HEK293 (cell line): Measurements from ENCODE around the gene SFRP5.

ENCODE experiments used
- CTCF ChIA-PET: fragments of 350-600 bp; formaldehyde crosslinking; extraction: SDS; loops from one replicate; lab custom pipeline; 2021; ENCODE audit warnings: antibody characterized with exemption; lab: Yijun Ruan, JAX
- POLR2A ChIA-PET: fragments of 300-600 bp; formaldehyde crosslinking; extraction: SDS; loops from one replicate; lab custom pipeline; 2020; ENCODE audit warnings: antibody characterized with exemption, inconsistent platforms; lab: Yijun Ruan, JAX
- H3K27ac ChIP-seq: fragments of 200-500 bp; sonication (Bioruptor generic); 2 replicates; pipeline ENCODE4 v1.5.1; 2014; ENCODE audit warnings: low read depth, low read length, control low read depth, inconsistent platforms; ENCODE audit errors: extremely low read depth
- H3K36me3 ChIP-seq, 2 experiments: fragments of 200-500 bp in 1 of 2; sonication (Bioruptor generic) in 1 of 2; 1 replicate in 1 of 2; 2 replicates in 1 of 2; pipeline ENCODE4 v1.5.1; 2014 to 2017; ENCODE audit warnings: inconsistent platforms in 2 of 2, low read length in 2 of 2; ENCODE audit not compliant: control insufficient read depth in 2 of 2, insufficient read depth in 1 of 2
- H3K4me1 ChIP-seq: fragments of 200-500 bp; sonication (Bioruptor generic); 2 replicates; pipeline ENCODE4 v1.5.1; 2014; ENCODE audit warnings: mild to moderate bottlenecking, low read length, inconsistent platforms; ENCODE audit not compliant: control insufficient read depth, insufficient read depth
- H3K4me3 ChIP-seq: 2 replicates; pipeline ENCODE4 v1.5.1; 2011; ENCODE audit warnings: low read depth, mild to moderate bottlenecking, control low read depth, low read length, moderate library complexity
- H3K9me3 ChIP-seq: fragments of 200-500 bp; sonication (Bioruptor generic); 2 replicates; pipeline ENCODE4 v1.5.1; 2014; ENCODE audit warnings: low read depth, low read length, inconsistent platforms; ENCODE audit not compliant: control insufficient read depth, insufficient read depth
- AEBP2 ChIP-seq: fragments of 450-650 bp; formaldehyde crosslinking; IDR thresholded peaks from 2 replicates; pipeline ENCODE4 v1.5.1; 2016; ENCODE audit warnings: missing biosample characterization, missing genetic modification characterization, borderline replicate concordance
- FEZF1 ChIP-seq: fragments of 450-650 bp; formaldehyde crosslinking; IDR thresholded peaks from 2 replicates; pipeline ENCODE4 v1.5.1; 2016; ENCODE audit warnings: missing biosample characterization, missing genetic modification characterization
- HOXA7 ChIP-seq: sonication (generic); formaldehyde crosslinking; IDR thresholded peaks from 2 replicates; pipeline ENCODE4 v1.8.1; 2022; ENCODE audit warnings: missing genetic modification reagents, borderline replicate concordance
- KLF16 ChIP-seq: fragments of 450-650 bp; formaldehyde crosslinking; IDR thresholded peaks from 2 replicates; pipeline ENCODE4 v1.5.1; 2017; ENCODE audit warnings: missing biosample characterization, missing genetic modification characterization
- KLF9 ChIP-seq: fragments of 450-650 bp; formaldehyde crosslinking; IDR thresholded peaks from 2 replicates; pipeline ENCODE4 v1.5.1; 2016; ENCODE audit warnings: missing biosample characterization, missing genetic modification characterization, low read depth
- MEIS1 ChIP-seq: sonication (generic); formaldehyde crosslinking; IDR thresholded peaks from 2 replicates; pipeline ENCODE4 v1.8.1; 2022; ENCODE audit warnings: missing genetic modification reagents, mild to moderate bottlenecking, borderline replicate concordance
- MZF1 ChIP-seq: fragments of 450-650 bp; formaldehyde crosslinking; IDR thresholded peaks from 2 replicates; pipeline ENCODE4 v1.5.1; 2017; ENCODE audit warnings: missing biosample characterization, missing genetic modification characterization, borderline replicate concordance
- TRIM28 ChIP-seq: IDR thresholded peaks from 2 replicates; pipeline ENCODE4 v1.6.1; 2011; ENCODE audit warnings: low read length, control low read depth, borderline replicate concordance
- TSHZ1 ChIP-seq: fragments of 450-650 bp; formaldehyde crosslinking; IDR thresholded peaks from 2 replicates; pipeline ENCODE4 v1.5.1; 2016; ENCODE audit warnings: missing biosample characterization, missing genetic modification characterization, borderline replicate concordance
- YY1 ChIP-seq: fragments of 450-650 bp; formaldehyde crosslinking; IDR thresholded peaks from 2 replicates; pipeline ENCODE4 v1.5.1; 2018; ENCODE audit warnings: missing biosample characterization, missing genetic modification characterization
- YY2 ChIP-seq: fragments of 450-650 bp; formaldehyde crosslinking; IDR thresholded peaks from 2 replicates; pipeline ENCODE4 v1.5.1; 2016; ENCODE audit warnings: missing biosample characterization, missing genetic modification characterization
- ZBTB20 ChIP-seq: fragments of 450-650 bp; formaldehyde crosslinking; IDR thresholded peaks from 2 replicates; pipeline ENCODE4 v1.5.1; 2016; ENCODE audit warnings: missing biosample characterization, missing genetic modification characterization
- ZFHX2 ChIP-seq: fragments of 450-650 bp; formaldehyde crosslinking; conservative IDR thresholded peaks from 2 replicates; pipeline ENCODE4 v1.5.1; 2016; ENCODE audit warnings: missing biosample characterization, missing genetic modification characterization
- ZIC2 ChIP-seq: fragments of 450-650 bp; formaldehyde crosslinking; IDR thresholded peaks from 2 replicates; pipeline ENCODE4 v1.5.1; 2016; ENCODE audit warnings: missing biosample characterization, missing genetic modification characterization
- ZNF169 ChIP-seq: fragments of 450-650 bp; formaldehyde crosslinking; IDR thresholded peaks from 2 replicates; pipeline ENCODE4 v1.5.1; 2016; ENCODE audit warnings: missing biosample characterization, missing genetic modification characterization
- ZNF184 ChIP-seq: fragments of 450-650 bp; IDR thresholded peaks from 2 replicates; pipeline ENCODE4 v1.5.1; 2018; ENCODE audit warnings: missing biosample characterization, mild to moderate bottlenecking, missing genetic modification characterization
- ZNF2 ChIP-seq: fragments of 450-650 bp; formaldehyde crosslinking; IDR thresholded peaks from 2 replicates; pipeline ENCODE4 v1.5.1; 2016; ENCODE audit warnings: missing biosample characterization, missing genetic modification characterization
- ZNF211 ChIP-seq: fragments of 450-650 bp; formaldehyde crosslinking; IDR thresholded peaks from 2 replicates; pipeline ENCODE4 v1.5.1; 2016; ENCODE audit warnings: low read depth, missing biosample characterization, missing genetic modification characterization
- ZNF214 ChIP-seq: fragments of 450-650 bp; formaldehyde crosslinking; IDR thresholded peaks from 2 replicates; pipeline ENCODE4 v1.5.1; 2017; ENCODE audit warnings: missing biosample characterization, mild to moderate bottlenecking, missing genetic modification characterization, borderline replicate concordance
- ZNF341 ChIP-seq: fragments of 450-650 bp; formaldehyde crosslinking; IDR thresholded peaks from 2 replicates; pipeline ENCODE4; 2016; ENCODE audit warnings: low read depth, missing biosample characterization, missing genetic modification characterization
- ZNF394 ChIP-seq: fragments of 450-650 bp; formaldehyde crosslinking; IDR thresholded peaks from 2 replicates; pipeline ENCODE4 v1.5.1; 2016; ENCODE audit warnings: missing biosample characterization, missing genetic modification characterization, mild to moderate bottlenecking, moderate library complexity, borderline replicate concordance
- ZNF549 ChIP-seq: fragments of 450-650 bp; IDR thresholded peaks from 2 replicates; pipeline ENCODE4 v1.5.1; 2018; ENCODE audit warnings: missing biosample characterization, missing genetic modification characterization, mild to moderate bottlenecking, inconsistent platforms, moderate library complexity
- ZNF585B ChIP-seq: fragments of 450-650 bp; formaldehyde crosslinking; IDR thresholded peaks from 2 replicates; pipeline ENCODE4 v1.5.1; 2016; ENCODE audit warnings: missing biosample characterization, missing genetic modification characterization
- ZNF777 ChIP-seq: fragments of 450-650 bp; formaldehyde crosslinking; IDR thresholded peaks from 2 replicates; pipeline ENCODE4 v1.5.1; 2017; ENCODE audit warnings: missing biosample characterization, missing genetic modification characterization, borderline replicate concordance
- ZNF785 ChIP-seq: fragments of 450-650 bp; formaldehyde crosslinking; IDR thresholded peaks from 2 replicates; pipeline ENCODE4 v1.5.1; 2016; ENCODE audit warnings: missing biosample characterization, missing genetic modification characterization
- ZNF837 ChIP-seq: fragments of 450-650 bp; formaldehyde crosslinking; IDR thresholded peaks from 2 replicates; pipeline ENCODE4 v1.5.1; 2016; ENCODE audit warnings: missing biosample characterization, missing genetic modification characterization
- ZNF843 ChIP-seq: fragments of 450-650 bp; formaldehyde crosslinking; IDR thresholded peaks from 2 replicates; pipeline ENCODE4 v1.5.1; 2016; ENCODE audit warnings: missing biosample characterization, missing genetic modification characterization
- TF ChIP-seq, protein P1 (sequence below): fragments of 450-650 bp; IDR thresholded peaks from 2 replicates; pipeline ENCODE4 v1.5.1; 2018; ENCODE audit warnings: missing biosample characterization, mild to moderate bottlenecking, missing genetic modification characterization
- TF ChIP-seq, protein P2 (sequence below): fragments of 450-650 bp; formaldehyde crosslinking; IDR thresholded peaks from 2 replicates; pipeline ENCODE4 v1.5.1; 2016; ENCODE audit warnings: missing biosample characterization, missing genetic modification characterization, low read depth

SFRP5 gene

GRCh38 chr10:97729014-97729413 lies 42.8 kb downstream of the SFRP5 start (continued):
- no peak for TF ChIP-seq ZNF777
- TF ChIP-seq HOXA7 = no peak

- H3K27ac ChIP-seq = no peak overlapping the region
- H3K9me3 ChIP-seq = no peaks in the 10 kb centered on the region
- CTCF ChIA-PET = interaction anchor here (0.6 to 15.2 kb wide), 4 partner anchors 10 to 49 kb away, joined by 3 to 487 read pairs (median 12); partner anchors contain the start of genes MARVELD1 and ZFYVE27
- no peak overlapping the region for H3K4me3 ChIP-seq
- H3K4me1 ChIP-seq = no peaks in the 10 kb centered on the region
- H3K36me3 ChIP-seq = no peaks in the 10 kb centered on the region
- POLR2A ChIA-PET = interaction anchor here (1.3 to 2.2 kb wide), 4 partner anchors 10 to 39 kb away, joined by 3 to 12 read pairs (median 8); partner anchors contain the start of genes AVPI1, MARVELD1 and ZFYVE27
- TF ChIP-seq ZNF169 (tag by site-specific recombination) (no peak), FEZF1 (tag by site-specific recombination) (peak; percentile 60; the same call in 1 of the 2 replicates), ZNF341 (tag by site-specific recombination) (peak; percentile 38; the same call in 1 of the 2 replicates), TSHZ1 (tag by site-specific recombination) (no peak), TRIM28 (peak; percentile 38; the same call in 1 of the 2 replicates), YY2 (tag by site-specific recombination) (peak; percentile 64), ZNF184 (tag by site-specific recombination) (no peak), ZNF549 (tag by site-specific recombination) (no peak), ZNF837 (tag by site-specific recombination) (no peak), YY1 (tag by site-specific recombination) (peak; percentile 78), KLF9 (tag by site-specific recombination) (no peak), AEBP2 (no peak), ZFHX2 (tag by site-specific recombination) (0 out of 2 replicates have a peak, but pooled peaks have one; percentile 22), ZNF211 (no peak), ZNF843 (tag by site-specific recombination) (0 out of 2 replicates have a peak, but pooled peaks have one; percentile 27), ZNF785 (tag by site-specific recombination) (no peak), MZF1 (tag by site-specific recombination) (no peak), ZNF394 (tag by site-specific recombination) (no peak), ZNF2 (tag by site-specific recombination) (no peak), ZNF585B (tag by site-specific recombination) (no peak), ZNF214 (tag by site-specific recombination) (no peak), ZIC2 (tag by site-specific recombination) (peak; percentile 86), KLF16 (tag by site-specific recombination) (no peak), MEIS1 (CRISPR knock-in tag) (no peak), ZBTB20 (peak; percentile 61)
- TF ChIP-seq, protein P1, sequence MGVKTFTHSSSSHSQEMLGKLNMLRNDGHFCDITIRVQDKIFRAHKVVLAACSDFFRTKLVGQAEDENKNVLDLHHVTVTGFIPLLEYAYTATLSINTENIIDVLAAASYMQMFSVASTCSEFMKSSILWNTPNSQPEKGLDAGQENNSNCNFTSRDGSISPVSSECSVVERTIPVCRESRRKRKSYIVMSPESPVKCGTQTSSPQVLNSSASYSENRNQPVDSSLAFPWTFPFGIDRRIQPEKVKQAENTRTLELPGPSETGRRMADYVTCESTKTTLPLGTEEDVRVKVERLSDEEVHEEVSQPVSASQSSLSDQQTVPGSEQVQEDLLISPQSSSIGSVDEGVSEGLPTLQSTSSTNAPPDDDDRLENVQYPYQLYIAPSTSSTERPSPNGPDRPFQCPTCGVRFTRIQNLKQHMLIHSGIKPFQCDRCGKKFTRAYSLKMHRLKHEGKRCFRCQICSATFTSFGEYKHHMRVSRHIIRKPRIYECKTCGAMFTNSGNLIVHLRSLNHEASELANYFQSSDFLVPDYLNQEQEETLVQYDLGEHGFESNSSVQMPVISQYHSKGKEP (tag by site-specific recombination) = no peak
- TF ChIP-seq, protein P2, sequence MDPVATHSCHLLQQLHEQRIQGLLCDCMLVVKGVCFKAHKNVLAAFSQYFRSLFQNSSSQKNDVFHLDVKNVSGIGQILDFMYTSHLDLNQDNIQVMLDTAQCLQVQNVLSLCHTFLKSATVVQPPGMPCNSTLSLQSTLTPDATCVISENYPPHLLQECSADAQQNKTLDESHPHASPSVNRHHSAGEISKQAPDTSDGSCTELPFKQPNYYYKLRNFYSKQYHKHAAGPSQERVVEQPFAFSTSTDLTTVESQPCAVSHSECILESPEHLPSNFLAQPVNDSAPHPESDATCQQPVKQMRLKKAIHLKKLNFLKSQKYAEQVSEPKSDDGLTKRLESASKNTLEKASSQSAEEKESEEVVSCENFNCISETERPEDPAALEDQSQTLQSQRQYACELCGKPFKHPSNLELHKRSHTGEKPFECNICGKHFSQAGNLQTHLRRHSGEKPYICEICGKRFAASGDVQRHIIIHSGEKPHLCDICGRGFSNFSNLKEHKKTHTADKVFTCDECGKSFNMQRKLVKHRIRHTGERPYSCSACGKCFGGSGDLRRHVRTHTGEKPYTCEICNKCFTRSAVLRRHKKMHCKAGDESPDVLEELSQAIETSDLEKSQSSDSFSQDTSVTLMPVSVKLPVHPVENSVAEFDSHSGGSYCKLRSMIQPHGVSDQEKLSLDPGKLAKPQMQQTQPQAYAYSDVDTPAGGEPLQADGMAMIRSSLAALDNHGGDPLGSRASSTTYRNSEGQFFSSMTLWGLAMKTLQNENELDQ (tag by site-specific recombination) = no peak
Measured at GRCh38 chr10:97726636-97727178, 45.1 kb downstream of the SFRP5 start.
